Activated effector memory CD4-positive, alpha-beta T cell treated with anti-CD3 and anti-CD28 coated beads, Interleukin-2, amount 50 U/mL, for 16 hours (primary cell): ENCODE data around the gene MAZ.
A peak's percentile ranks its signal among the peaks of the same experiment; 100 is the strongest.
"Not testable (repeated sequence)": the region's sequence is repeated elsewhere in the genome, so short reads cannot be mapped to it uniquely, and the experiment has no call there.

Experiments used
- DNase-seq: peaks from one replicate; pipeline ENCODE4 v3.0.0-alpha.2; 2020

Gene MAZ

DNA sequence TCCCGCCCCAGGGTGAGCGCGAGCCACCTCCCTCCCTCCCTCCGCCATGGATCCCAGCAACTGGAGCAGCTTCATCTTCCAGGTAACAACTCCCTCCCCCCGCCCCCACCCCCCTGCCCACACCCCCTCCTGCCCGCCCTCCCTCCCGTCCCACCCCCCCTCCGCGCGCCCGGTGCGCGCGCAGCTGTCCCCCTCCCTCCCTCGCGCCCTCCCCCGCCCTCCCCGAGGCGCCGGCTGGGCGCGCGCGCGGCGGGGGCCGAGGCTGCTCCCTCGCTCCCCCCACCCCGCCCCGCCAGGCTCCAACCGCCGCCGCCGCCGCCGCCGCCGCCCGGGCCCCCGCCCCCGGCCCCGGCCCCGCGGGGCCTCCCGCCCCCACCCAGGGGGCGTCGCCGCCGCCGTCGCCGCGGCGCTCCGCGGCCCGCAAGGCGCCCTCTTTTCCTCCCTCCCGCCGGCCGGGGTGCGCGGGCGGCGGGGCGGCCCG is at the start of gene MAZ:
Gene MAZ, plus strand, starts transcription at position 431 of the 481 bp plus-strand sequence. CDS start 173 bp downstream, outside the sequence.
- peak; percentile 90 for DNase-seq

GRCh38 chr16:29756654-29757053 is 49.7 kb upstream of the MAZ start:
- DNase-seq: no peak

GRCh38 chr16:29757086-29757485 is 49.2 kb upstream of the MAZ start:
- DNase-seq: not testable (repeated sequence)

DNA sequence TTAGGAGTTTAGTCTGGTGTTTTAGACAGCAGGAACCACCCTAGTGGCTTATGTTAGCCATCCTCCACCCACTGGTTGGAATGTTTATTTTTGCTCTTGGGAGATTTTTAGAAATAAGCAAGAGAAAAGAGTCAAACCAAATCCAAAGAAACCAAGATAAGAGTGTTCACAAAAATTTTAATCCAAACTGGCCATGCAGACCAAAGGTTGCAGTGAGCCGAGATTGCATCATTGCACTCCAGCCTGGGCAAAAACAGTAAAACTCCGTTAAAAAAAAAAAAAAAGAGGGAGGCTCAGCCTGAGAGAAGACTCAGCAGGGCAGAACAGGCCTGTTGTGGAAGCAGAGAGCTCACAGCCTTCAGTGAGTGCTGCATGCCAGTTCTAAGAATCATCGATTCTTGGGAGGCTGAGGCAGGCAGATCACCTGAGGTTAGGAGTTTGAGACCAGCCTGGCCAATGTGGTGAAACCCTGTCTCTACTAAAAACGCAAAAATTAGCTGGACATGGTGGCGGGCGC is 48.3 kb upstream of the MAZ start:
- DNase-seq: no peak

- no peak for DNase-seq
Observed at GRCh38 chr16:29760567-29761279, 45.6 kb upstream of the MAZ start.

DNA sequence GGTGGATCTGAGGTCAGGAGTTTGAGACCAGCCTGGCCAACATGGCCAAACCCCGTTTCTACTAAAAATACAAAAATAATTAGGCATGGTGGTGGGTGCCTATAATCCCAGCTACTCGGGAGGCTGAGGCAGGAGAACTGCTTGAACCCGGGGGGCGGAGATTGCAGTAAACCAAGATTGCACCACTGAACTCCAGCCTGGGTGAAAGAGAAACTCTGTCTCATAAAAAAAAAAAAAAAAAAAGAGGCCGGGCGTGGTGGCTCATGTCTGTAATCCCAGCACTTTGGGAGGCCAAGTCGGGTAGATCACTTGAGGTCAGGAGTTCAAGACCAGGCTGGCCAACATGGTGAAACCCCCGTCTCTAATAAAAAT is 45.1 kb upstream of the MAZ start:
- not testable (repeated sequence) for DNase-seq

GRCh38 chr16:29761882-29762281 is 44.4 kb upstream of the MAZ start:
- no peak for DNase-seq

GRCh38 chr16:29763326-29763725 is 43.0 kb upstream of the MAZ start:
- DNase-seq: no peak

DNA sequence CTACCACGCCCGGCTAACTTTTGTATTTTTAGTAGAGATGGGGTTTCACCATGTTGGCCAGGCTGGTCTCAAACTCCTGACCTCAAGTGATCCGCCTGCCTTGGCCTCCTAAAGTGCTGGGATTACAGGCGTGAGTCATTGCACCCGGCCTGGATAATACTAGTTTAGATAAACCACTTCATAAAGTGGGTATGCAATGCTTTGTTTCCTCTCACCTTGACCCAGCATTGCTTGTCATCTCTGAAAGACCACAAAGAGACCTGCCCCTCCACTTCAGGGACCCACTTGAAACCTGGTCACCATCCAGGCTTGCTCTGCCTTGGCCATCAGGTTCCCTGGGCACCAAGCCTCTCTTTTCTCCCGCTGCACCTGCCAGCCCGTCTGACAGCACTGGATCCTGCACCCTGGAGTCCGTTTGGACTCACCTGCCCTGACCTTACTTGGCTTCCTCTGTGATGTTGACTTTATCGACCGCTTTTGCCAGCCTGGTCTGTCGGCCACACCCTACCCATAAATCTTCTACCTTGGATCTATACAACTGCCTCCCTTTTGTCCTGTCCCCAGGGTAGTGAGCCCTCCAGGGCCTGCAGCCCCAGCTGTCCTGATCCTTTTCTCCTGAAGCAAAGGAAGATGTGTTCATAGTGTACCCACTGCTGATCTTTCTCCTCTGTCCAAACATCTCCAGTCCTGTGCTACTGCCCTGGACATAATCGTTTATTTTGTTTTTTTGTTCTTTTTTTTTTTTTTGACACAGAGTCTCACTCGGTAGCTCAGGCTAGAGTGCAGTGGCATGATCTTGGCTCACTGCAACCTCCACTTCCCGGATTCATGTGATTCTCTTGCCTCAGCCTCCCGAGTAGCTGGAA is 40.9 kb upstream of the MAZ start:
- no peak for DNase-seq

- DNase-seq: no peak
Observed at GRCh38 chr16:29766571-29766970, 39.8 kb upstream of the MAZ start.

DNA sequence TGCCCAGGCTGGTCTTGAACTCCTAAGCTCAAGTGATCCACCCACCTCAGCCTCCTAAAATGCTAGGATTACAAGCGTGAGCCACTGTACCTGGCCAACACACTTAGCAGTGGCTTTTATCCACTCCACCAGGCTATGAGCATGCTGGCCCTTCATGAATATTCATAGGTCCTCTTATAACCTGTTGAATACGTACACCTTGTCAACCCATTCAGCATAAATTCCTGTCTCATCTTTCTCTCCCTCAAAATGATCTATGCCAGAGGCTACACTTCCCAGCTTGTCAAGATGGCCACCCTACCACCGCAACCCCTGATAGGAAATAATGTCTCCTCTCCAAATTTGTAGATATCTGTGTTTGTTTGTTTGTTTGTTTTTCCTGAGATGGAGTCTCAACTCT is 39.3 kb upstream of the MAZ start:
- DNase-seq: no peak

- no peak for DNase-seq
Observed at GRCh38 chr16:29769507-29769906, 36.8 kb upstream of the MAZ start.

GRCh38 chr16:29770250-29770929 is 35.9 kb upstream of the MAZ start:
- no peak for DNase-seq

DNA sequence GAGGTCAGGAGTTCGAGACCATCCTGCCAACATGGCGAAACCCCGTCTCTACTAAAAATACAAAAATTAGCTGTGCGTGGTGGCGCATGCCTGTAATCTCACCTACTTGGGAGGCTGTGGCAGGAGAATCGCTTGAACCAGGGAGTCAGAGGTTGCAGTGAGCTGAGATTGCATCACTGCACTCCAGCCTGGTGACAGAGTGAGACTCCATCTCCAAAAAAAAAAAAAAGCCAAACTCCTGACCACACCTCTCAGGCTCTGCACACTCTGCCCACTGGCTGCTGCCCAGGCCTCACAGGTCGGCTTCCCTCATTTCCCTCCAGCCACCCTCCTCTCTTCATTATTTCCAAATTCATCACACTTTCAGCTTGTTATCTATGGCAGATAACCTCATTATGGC is 34.0 kb upstream of the MAZ start:
- not testable (repeated sequence) for DNase-seq

- DNase-seq: no peak
Observed at GRCh38 chr16:29774730-29775129, 31.6 kb upstream of the MAZ start.

- no peak for DNase-seq
Observed at GRCh38 chr16:29775742-29776408, 30.5 kb upstream of the MAZ start.

- no peak for DNase-seq
Observed at GRCh38 chr16:29777576-29778350, 28.6 kb upstream of the MAZ start, which contains the start of gene ZG16. ZG16 (plus strand) TSS chr16:29778256; CDS start chr16:29779267, 1,011 bp downstream.

- no peak for DNase-seq
Observed at GRCh38 chr16:29779474-29779873, 26.9 kb upstream of the MAZ start.

- not testable (repeated sequence) for DNase-seq
Observed at GRCh38 chr16:29783094-29783953, 23.0 kb upstream of the MAZ start.

DNA sequence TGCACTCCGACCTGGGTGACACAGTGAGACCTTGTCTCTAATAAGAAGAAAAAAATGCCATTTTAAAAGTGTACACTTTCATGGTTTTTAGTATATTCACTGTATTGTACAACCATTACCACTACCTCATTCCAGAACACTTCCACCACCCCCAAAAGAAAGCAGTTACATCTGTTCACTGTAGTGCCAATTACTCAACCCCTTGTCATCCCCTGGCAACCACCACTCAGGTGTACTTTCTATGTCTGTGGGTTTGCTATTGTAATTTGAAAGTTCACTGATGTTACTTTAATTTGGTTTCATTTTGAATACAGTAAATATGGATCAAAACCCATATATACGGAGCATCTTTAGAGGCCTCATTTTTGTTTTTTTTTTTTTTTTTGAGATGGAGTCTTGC is 22.2 kb upstream of the MAZ start:
- peak; percentile 67 for DNase-seq
